WTC11 (cell line): ENCODE data around the gene CHD9. TPM values are rescaled to one million over a fixed set of nuclear protein-coding genes. Genes with fewer than 3 reads are reported as not detected.
A peak's percentile ranks its signal among the peaks of the same experiment; 100 is the strongest.

Experiments
- ATAC-seq: fragments of 200-7000 bp; cut with Tn5 transposase; 2 replicates; pipeline ENCODE4 v1.10.0; 2021; ENCODE audit warnings: mild to moderate bottlenecking, moderate library complexity
- CTCF ChIA-PET: fragments of 300-600 bp; sonication (Branson Sonifier 250); formaldehyde crosslinking; loops from one replicate; lab custom pipeline; 2021; ENCODE audit warnings: antibody characterized with exemption; lab: Charles Lee
- POLR2A ChIA-PET: fragments of 350-600 bp; sonication (Branson Sonifier 250); formaldehyde crosslinking; loops from one replicate; lab custom pipeline; 2021; ENCODE audit warnings: antibody characterized with exemption; lab: Charles Lee
- DNase-seq: peaks from one replicate; pipeline ENCODE4 v3.0.0; 2021; ENCODE audit warnings: low spot score
- H3K27ac Mint-ChIP-seq: 2 replicates; pipeline ENCODE4 v1.8.0; 2021; ENCODE audit warnings: mixed read lengths
- H3K27me3 Mint-ChIP-seq: 2 replicates; pipeline ENCODE4 v1.8.0; 2021; ENCODE audit warnings: low read depth, mild to moderate bottlenecking, moderate library complexity, mixed read lengths
- H3K36me3 Mint-ChIP-seq: 2 replicates; pipeline ENCODE4 v1.8.0; 2021; ENCODE audit warnings: mixed read lengths
- H3K4me1 Mint-ChIP-seq: 2 replicates; pipeline ENCODE4 v1.8.0; 2022; ENCODE audit warnings: mixed read lengths
- H3K4me3 Mint-ChIP-seq: 2 replicates; pipeline ENCODE4 v1.8.0; 2021; ENCODE audit warnings: mild to moderate bottlenecking, moderate library complexity, mixed read lengths
- H3K9me3 Mint-ChIP-seq: 2 replicates; pipeline ENCODE4 v1.8.0; 2021; ENCODE audit warnings: mixed read lengths
- E2F1 ChIP-seq: sonication (generic); formaldehyde crosslinking; IDR thresholded peaks from 2 replicates; pipeline ENCODE4 v1.8.0; 2022; ENCODE audit warnings: mild to moderate bottlenecking, missing genetic modification reagents
- ETV6 ChIP-seq: sonication (generic); formaldehyde crosslinking; IDR thresholded peaks from 2 replicates; pipeline ENCODE4 v1.8.1; 2022; ENCODE audit warnings: mild to moderate bottlenecking, missing genetic modification reagents
- FOXJ3 ChIP-seq: sonication (generic); formaldehyde crosslinking; IDR thresholded peaks from 2 replicates; pipeline ENCODE4 v1.9.0; 2021; ENCODE audit warnings: missing genetic modification reagents, mild to moderate bottlenecking, borderline replicate concordance
- FOXK1 ChIP-seq: sonication (generic); formaldehyde crosslinking; IDR thresholded peaks from 2 replicates; pipeline ENCODE4 v1.8.0; 2022; ENCODE audit warnings: mild to moderate bottlenecking, moderate library complexity, missing genetic modification reagents
- FOXP4 ChIP-seq: sonication (generic); formaldehyde crosslinking; IDR thresholded peaks from 2 replicates; pipeline ENCODE4 v1.8.0; 2022; ENCODE audit warnings: mild to moderate bottlenecking, missing genetic modification reagents
- GABPB1 ChIP-seq: sonication (generic); formaldehyde crosslinking; IDR thresholded peaks from 2 replicates; pipeline ENCODE4 v1.8.1; 2023; ENCODE audit warnings: mild to moderate bottlenecking, missing genetic modification reagents
- GRHL2 ChIP-seq: fragments of 250-450 bp; sonication (Bioruptor Pico); IDR thresholded peaks from 2 replicates; pipeline ENCODE4 v1.8.0; 2022; ENCODE audit warnings: mild to moderate bottlenecking, moderate library complexity; ENCODE audit not compliant: insufficient replicate concordance, severe bottlenecking
- IRF1 ChIP-seq: sonication (generic); formaldehyde crosslinking; IDR thresholded peaks from 2 replicates; pipeline ENCODE4 v1.8.0; 2023; ENCODE audit warnings: missing genetic modification reagents
- MAX ChIP-seq: sonication (generic); formaldehyde crosslinking; IDR thresholded peaks from 2 replicates; pipeline ENCODE4 v1.8.0; 2022; ENCODE audit warnings: mild to moderate bottlenecking, missing genetic modification reagents
- MLX ChIP-seq: sonication (generic); formaldehyde crosslinking; IDR thresholded peaks from 2 replicates; pipeline ENCODE4 v1.8.1; 2023; ENCODE audit warnings: mild to moderate bottlenecking, missing genetic modification reagents, moderate library complexity
- RORB ChIP-seq: fragments of 250-450 bp; sonication (Bioruptor Pico); IDR thresholded peaks from 2 replicates; pipeline ENCODE4 v1.9.0; 2021; ENCODE audit warnings: mild to moderate bottlenecking
- SP1 ChIP-seq: sonication (generic); formaldehyde crosslinking; conservative IDR thresholded peaks from 2 replicates; pipeline ENCODE4 v1.8.1; 2022; ENCODE audit warnings: missing genetic modification reagents
- TEAD1 ChIP-seq: sonication (generic); formaldehyde crosslinking; IDR thresholded peaks from 2 replicates; pipeline ENCODE4 v1.8.0; 2022; ENCODE audit warnings: mild to moderate bottlenecking, missing genetic modification reagents
- TP53 ChIP-seq: sonication (generic); formaldehyde crosslinking; IDR thresholded peaks from 2 replicates; pipeline ENCODE4 v1.8.1; 2023; ENCODE audit warnings: mild to moderate bottlenecking, missing genetic modification reagents
- ZNF281 ChIP-seq: sonication (generic); formaldehyde crosslinking; IDR thresholded peaks from 2 replicates; pipeline ENCODE4 v1.8.0; 2023; ENCODE audit warnings: mild to moderate bottlenecking, missing genetic modification reagents
- ZNF317 ChIP-seq: sonication (generic); formaldehyde crosslinking; IDR thresholded peaks from 2 replicates; pipeline ENCODE4 v1.8.1; 2023; ENCODE audit warnings: low read depth, mild to moderate bottlenecking, moderate library complexity, missing genetic modification reagents, borderline replicate concordance
- ZNF423 ChIP-seq: fragments of 250-450 bp; sonication (Bioruptor Pico); IDR thresholded peaks from 2 replicates; pipeline ENCODE4 v2.1.2; 2022; ENCODE audit warnings: mild to moderate bottlenecking, moderate library complexity
- ZNF425 ChIP-seq: fragments of 250-450 bp; sonication (Bioruptor Pico); conservative IDR thresholded peaks from 2 replicates; pipeline ENCODE4 v1.9.0; 2021; ENCODE audit warnings: mild to moderate bottlenecking
- ZNF532 ChIP-seq: fragments of 250-450 bp; sonication (Bioruptor Pico); IDR thresholded peaks from 2 replicates; pipeline ENCODE4 v1.9.0; 2021; ENCODE audit warnings: mild to moderate bottlenecking, borderline replicate concordance
- total RNA-seq: library from RNA; stranded (reverse); gene quantifications from 3 replicates; pipeline ENCODE4 v1.2.3, GENCODE V29; 2021

The CHD9 gene
- total RNA-seq, 1 experiment from 2014 or later, result 31.3 TPM

- DNase-seq, result peak; percentile 91
- ChIA-PET CTCF (interaction anchor here (0.8 to 2.0 kb wide), 5 partner anchors 11 to 55 kb away, joined by 3 to 9 read pairs (median 6); partner anchors contain the start of gene CHD9), POLR2A (interaction anchor here (0.5 to 1.7 kb wide), 3 partner anchors 8 to 331 kb away, joined by 3 to 6 read pairs (median 5); partner anchors contain the start of gene CHD9)
- ATAC-seq, result peak; percentile 78
- Mint-ChIP-seq H3K4me3 (peak overlapping the region; percentile 73), H3K27me3 (peaks cover 46% of the 10 kb centered on the region), H3K36me3 (peaks cover 20% of the 10 kb centered on the region), H3K9me3 (peaks cover 20% of the 10 kb centered on the region), H3K4me1 (peaks cover 61% of the 10 kb centered on the region), H3K27ac (peak overlapping the region; percentile 82)
- no peak for TF ChIP-seq ZNF281 (CRISPR knock-in tag)
- TF ChIP-seq IRF1 (CRISPR knock-in tag), result no peak
- peak; percentile 86 for TF ChIP-seq FOXK1 (CRISPR knock-in tag)
- peak; percentile 47; the same call in 1 of the 2 replicates for TF ChIP-seq MAX (CRISPR knock-in tag)
- TF ChIP-seq GABPB1, result no peak
- TF ChIP-seq TEAD1 (CRISPR knock-in tag), result peak; percentile 73; the same call in 1 of the 2 replicates
- no peak for TF ChIP-seq ZNF532
- TF ChIP-seq GRHL2 (CRISPR knock-in tag), result no peak
- TF ChIP-seq ZNF317 (CRISPR knock-in tag), result no peak
- TF ChIP-seq ZNF423, result no peak; the same call in 1 of the 2 replicates
- no peak for TF ChIP-seq ZNF425
- peak; percentile 59; the same call in 1 of the 2 replicates for TF ChIP-seq SP1 (CRISPR knock-in tag)
- peak; percentile 59; the same call in 1 of the 2 replicates for TF ChIP-seq TP53
- TF ChIP-seq FOXP4 (CRISPR knock-in tag), result peak; percentile 57; the same call in 1 of the 2 replicates
- no peak for TF ChIP-seq MLX (CRISPR knock-in tag)
- peak; percentile 60 for TF ChIP-seq ETV6
- TF ChIP-seq E2F1 (CRISPR knock-in tag), result no peak
- TF ChIP-seq FOXJ3, result no peak
- no peak for TF ChIP-seq RORB
Measured at GRCh38 chr16:53043986-53044601, 10.7 kb upstream of the CHD9 start.
